MV-4-11 (cell line): Measurements from ENCODE around the gene SPNS2.

Experiments
- DNase-seq: peaks from one replicate; lab custom pipeline; 2025; lab: John Stamatoyannopoulos, UW

Gene SPNS2

DNA sequence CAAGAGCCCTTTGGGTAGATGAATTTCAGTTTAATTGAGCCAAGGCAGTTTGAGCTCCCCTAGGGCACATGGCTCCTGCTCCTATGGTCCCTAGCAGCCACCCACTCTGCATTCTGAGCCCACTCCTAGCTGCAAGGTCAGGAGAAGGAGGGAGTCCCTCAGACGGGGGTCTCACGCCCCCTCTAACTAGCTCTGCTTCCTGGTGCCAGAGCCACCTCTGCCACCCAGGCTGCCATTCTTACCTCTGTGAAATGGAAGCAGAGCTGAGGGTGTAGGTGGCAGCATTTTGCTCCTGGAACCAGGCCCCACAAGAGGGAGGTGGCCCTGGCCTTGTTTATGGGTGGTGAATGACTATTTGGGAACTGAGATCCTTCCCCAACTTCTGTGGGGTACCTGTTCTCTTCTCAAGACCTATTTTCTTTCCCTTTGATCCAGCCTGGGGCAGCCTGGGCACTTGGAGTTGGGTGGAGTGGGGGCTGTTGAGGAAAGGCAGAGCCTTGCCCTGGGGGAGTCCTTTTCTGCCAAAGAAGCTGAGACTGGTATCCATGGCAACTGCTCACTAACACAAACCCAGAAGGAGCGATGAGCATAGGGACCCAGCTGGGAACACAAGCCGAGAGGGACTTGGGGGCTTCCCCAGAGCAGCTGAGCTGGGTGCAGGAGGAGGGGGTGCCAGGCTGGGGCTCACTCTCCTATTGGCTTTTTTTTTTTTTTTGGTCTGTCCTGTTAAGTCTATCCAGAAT is 4.8 kb downstream of the SPNS2 start:
- DNase-seq: no peak

DNA sequence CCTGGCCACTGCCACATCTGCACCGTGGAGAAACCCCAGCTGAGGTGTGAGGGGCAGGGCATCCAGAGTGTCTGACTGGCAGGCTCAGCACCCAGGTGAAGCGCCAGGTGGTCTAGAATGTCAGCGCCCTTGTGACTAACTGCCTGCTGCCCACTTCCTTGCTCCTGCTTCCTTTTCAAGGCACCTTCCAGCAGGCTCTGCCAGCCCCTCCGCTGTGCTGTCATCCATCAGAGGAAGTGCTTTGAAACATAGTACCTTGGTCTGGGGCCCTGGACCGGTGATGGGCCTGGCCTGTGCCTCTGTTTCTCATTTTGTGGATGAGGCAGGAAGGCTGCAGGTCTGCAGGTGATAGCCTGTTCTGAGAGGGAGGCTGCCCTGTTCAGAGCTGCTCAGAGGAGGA is 5.5 kb downstream of the SPNS2 start:
- no peak for DNase-seq

DNA sequence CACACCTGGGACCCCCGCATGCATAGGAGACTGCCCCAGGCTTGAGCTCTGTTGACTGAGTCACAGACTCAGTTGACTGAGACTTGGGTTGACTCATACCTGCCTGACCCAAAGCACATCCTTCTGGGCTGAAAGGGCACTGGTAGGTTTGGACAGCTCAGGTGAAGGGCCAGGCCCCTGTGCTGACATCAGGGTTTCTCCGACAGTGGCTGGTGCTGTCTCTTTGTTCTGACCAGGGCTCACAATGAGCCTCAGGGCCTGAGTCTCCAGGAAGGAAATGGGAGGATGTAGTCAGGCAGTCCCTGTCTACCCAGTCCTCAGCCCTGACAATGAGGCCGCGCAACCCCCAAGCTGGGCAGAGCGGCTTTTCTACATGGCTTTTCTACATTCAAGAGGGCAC is 6.5 kb downstream of the SPNS2 start:
- no peak for DNase-seq

DNA sequence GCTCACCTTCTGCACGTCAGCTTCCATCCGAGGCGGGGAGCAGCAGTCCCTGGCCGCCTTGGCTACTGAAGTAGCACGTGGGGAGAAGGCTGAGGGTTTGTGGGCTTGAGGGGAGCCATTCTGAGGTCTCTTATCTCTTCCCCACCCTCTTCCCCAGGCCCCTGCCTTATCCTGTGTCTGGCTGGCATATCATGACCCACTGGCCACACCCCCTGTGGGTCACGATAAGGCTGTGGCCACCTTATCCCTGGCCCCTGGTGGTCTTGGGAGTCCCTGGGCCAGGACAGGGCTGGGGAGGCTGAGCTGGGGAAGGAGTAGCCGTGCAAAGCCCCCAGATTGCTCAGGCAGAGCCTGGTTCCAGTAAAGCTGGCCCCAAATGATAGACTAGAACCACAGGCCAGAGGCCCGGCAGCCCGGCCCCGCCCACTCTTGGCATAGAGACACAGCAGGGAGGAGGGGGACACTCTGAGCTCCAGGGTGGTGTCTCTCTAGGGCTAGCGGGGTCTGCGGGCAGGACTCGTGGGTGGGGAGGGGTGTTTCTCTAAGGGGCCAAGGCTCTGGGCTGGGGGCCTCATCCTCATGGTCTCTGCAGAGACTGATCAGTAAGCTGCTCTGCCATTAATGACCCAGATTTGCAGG is 7.6 kb downstream of the SPNS2 start:
- no peak for DNase-seq

DNA sequence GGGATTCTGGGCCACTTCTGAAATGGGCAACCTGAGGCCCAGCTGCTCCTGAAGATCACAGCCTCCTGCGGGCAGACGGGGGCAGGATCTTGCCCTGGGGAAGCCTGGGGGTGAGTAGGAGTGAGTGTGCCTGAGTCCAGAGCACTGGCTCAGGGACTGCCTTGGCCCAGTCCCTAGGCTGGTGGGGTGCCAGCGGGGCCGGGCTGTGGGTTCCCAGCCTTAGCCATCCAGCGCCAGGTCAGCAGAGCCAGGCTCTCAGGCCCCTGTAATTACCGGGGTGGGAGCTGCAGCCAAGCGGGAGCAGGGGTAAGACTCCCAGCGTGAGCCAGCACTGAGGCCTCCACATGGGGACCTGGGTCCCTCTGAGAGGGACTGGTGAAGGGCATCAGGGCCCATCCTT is 8.2 kb downstream of the SPNS2 start:
- DNase-seq: no peak

DNA sequence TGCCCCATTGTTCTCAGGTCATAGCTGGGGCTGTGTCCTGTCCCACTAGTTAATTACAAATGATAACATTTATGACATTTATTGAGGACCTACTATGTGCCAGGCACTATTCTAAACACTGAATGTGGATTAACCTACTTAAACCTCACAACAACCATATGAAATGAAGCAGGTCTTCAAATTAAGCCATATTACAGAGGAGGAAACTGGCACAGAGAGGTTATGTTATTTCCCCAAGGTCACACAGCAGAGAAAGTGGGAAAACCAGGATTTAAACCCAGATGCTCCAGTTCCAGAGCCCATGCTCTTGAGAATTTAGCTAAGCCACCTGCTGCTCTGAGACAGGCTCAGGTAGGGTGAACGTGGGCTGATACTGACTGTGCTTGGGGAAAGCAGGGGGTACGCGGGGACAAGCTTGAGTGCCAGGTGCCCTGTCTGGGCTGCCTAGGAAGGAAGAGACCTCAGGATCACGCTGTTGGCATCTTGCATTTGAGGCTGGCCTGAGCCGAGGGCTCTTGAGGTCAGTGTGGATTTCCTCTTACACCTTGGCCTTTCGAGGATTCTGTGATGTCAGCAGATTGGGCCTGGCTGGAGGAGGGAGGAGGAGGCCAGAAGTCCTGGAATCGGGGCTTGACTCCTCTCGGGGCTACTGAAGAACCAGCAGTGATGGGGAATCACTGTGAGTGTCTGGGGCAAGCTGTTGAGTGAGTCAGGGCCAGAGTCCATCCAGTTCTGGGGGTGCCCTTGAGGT is 8.9 kb downstream of the SPNS2 start:
- no peak for DNase-seq

DNA sequence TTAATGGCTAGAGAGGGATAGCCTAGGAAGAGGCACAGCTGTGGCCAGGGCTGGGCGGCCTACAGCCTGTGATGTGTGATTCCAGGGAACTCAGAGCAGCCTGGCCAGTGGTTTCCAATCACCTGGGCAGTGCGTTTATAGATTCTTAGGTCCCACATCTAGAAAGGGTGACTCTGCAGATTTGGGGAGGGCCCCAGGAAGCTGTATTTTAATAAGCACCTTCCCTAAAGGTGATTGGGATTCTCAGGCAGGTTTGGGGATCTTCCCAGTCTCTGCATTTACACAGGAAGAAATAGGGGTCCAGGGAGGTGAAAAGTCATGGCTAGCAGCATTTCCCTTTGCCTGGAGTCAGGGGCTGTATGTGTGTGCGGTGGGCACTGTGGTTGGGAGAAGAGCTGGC is 9.5 kb downstream of the SPNS2 start:
- no peak for DNase-seq

DNA sequence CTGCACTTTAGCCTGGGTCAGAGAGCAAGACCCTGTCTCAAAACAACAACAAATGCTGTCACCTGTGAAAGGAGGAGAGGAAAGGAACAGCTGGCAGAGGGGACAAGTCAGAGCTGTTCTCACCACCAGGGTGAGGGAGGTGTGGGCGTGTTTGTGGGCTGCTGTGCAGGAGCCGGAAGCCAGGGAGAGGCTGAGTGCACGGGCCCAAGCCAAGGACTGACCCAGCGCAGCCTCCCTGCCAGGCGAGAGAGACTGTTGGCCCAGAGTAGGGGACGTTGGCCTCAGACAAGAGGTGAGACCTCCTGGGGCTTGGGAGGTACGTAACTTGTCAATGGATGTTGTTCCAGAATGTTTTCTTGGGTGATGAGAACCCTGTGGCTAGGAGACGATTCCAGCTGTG is 10.7 kb downstream of the SPNS2 start:
- DNase-seq: peak; percentile 31

DNA sequence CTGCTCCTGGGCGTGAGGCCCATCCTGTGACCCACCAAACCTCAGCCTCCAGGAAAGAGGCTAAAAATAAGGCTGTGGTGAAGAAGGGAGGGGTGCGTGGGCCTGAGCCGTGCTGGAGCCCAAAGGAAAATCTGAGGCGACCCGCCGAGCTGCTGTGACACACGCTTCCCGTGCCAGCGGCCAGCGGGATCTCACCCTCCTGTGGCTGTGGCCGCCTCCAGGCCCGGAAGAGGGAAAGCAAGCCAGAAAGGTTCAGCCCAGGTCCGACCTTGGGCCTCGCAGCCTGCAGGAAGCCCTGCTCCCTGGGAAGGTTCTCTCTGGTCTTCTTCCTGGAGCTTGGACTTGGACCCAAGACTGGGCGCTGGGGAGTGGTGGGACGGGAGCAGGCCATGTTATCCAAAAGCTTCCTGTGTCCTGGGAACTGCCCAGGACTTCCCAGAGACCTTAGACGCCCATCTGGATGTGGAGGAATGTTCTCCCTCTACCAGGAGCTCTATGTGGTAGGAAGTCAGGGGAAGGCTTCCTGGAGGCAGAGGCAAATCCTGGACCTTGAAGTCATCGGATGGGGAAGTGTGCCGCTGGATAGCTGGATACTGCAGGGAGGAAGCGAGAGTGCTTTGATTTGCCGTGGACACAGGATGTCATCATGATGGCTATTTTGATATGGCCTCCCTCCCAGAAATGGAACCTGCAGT is 11.4 kb downstream of the SPNS2 start:
- DNase-seq: peak; percentile 45

DNA sequence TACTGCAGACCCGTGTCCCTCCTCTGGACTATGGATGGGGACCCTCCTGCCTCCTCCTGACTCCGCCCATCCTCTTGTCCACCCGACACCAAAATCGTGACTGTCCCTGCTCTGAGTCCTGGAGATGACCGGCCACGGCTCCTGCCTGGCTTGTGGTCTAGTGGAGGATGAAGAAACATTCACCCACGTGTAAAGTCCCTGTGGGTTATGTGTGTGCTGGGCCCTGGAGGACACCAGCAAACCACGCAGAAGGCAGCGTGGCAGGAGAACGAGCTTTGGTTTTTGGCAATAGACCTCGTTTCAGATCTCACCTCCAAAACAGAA is 11.9 kb downstream of the SPNS2 start:
- peak; percentile 45 for DNase-seq

DNA sequence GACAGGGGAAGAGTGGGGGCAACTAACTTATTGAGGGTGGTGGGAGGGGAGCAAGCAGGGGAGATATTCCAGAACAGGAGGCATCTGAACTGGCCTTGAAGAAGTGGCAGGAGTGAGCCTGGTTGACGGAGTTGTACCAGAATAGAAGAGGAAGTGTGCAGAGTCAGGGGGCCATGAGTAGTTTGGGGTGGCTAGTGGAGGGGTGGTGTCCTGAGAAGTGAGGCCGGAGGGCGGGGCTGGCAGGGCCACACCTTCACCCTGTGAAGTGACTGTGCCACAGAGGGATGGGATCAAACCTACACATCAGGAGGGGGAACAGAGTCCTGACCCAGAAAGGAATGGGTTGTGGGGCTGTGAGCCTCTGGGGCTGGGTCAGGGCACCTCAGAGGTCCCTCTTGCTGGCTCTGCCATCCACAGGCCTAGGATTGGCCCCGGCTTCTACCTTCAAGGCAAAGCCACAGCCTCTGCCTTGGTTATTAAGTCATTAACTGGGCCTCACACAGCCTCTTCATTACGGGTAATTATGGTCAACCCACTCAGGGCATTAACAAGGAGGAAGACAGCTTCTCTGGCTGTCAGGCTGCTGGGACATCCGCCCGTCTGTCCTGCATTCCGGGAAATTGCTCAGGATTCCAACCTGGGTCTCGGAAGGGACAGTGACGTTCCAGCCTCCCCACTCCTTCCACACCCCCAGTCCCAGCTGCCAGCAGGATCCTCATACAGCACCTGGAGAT is 12.7 kb downstream of the SPNS2 start:
- DNase-seq: peak; percentile 41

DNA sequence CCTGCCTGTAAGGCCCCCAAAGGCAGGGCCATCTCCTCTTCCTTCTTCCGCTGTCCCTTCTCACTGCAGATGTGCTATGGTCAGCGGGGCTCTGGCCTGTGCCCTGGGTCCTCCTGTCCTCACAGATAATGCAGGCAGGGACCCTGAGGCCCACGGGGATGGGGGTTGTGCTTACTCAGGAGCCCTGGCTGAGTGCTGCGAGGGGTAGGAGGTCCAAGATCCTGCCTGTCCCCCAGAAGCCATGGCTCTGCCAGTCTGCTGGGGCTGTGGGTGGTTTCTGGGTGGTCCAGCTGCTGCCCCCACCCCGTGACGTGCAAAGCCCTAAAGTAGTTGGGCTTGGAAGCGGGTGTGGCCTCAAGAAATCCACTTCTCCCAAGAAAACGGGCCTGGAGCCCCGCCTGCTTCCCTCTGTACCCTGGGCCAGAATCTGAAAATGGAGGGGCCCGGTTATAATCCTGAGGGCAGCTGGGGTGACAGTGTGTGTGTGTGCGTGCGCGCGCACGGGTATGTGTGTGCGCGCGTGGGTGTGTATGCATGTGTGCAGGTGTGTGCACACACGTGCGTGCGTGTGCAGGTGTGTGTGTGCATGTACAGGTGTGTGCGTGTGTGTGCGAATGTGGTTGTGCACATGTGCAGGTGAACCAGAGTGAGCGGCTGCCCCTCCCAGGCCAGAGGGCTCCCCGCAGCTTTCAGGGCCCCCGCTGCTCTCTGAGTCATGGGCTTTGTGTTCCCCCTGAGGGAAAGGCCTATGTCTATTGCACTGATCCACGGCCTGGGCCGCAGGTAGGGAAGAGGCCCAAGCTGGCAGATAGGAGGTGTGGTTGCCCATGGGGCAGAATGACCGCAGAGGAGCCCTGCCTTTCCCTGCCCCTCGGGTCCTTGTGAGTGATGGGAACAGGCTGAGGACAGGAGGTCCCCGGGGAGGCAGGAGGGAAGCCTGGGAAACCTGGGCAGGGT is 13.8 kb downstream of the SPNS2 start:
- DNase-seq: no peak

DNA sequence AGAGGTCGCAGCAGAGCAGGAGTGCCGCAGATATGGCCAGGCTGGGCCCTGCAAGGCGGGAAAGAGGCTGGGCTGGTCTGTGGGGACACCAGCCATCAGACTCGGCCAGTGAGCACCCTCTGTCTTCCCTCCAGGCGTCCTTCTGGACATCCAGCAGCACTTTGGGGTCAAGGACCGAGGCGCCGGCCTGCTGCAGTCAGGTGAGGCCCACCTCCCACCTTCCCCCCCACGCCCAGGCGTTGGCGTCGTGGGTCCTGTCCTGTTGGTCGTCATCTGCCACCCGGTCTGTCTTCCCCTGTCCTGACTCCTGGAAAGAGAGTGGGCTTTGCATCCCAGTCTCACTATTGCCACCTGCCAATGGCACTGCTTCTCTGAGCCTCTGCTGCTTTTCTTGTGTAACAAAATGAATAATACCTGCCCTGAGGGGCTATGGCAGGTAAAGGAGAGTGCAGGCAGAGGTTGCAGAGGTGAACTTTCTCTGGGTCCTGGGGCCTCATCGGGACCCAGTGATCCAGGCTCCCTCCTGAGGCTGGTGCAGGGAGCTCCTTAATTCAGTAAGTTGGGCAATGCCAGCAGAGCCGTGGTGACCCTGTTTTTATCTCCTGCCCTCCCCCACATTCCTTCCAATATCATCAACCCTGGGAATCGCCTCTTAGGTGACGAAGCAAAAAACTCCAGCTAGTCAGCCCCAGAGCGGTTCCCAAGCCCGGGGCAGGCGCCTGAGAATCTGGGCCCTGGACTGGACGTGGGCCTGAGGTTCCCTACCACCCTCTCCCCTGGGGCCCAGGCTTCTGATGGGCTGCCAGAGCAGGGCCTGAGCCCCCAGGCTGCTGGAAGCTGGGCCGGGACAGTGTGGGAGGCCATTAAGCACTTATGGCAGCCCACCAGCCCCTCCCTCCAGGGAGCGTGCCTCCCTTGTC is 14.7 kb downstream of the SPNS2 start:
- no peak for DNase-seq

DNA sequence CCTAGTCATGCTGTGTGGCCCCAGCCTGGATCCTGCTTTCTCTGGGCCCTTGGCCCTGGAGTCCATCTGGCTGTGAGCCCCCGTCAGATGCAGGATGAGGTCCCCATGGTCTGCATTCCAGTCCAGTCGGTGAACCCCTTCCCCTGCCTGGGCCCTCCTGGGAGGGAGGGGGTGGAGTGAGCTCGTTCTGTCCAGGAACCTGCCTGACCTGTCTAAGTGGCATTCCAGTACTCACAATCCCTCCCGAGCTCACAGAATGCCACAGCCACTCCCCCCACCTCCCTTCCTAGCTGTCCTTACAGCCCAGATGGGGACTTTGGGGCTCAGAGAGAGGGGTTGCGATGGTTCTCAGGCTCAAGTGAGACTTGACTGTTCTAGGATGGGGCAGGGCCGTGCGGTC is 15.5 kb downstream of the SPNS2 start:
- DNase-seq: no peak

DNA sequence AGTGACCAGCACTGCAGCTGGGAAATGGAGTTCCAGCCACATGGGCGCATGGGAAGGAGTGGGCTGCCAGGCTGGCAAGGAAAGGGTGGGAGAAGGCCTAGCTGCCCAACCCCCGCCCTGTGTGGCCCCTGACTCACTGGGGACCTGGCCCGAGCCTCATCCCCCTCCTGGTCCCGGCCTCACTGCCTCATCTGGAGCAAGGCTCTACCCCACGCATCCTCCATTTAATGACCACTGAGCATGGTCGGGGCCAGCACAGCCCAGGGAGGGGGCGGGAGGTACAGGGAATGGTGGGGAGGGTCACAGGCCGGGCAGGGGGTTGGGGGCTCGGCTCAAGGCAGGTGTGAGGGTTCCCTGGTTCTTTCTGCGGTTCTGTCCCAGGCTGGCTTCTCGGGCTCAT is 16.1 kb downstream of the SPNS2 start:
- DNase-seq: no peak

DNA sequence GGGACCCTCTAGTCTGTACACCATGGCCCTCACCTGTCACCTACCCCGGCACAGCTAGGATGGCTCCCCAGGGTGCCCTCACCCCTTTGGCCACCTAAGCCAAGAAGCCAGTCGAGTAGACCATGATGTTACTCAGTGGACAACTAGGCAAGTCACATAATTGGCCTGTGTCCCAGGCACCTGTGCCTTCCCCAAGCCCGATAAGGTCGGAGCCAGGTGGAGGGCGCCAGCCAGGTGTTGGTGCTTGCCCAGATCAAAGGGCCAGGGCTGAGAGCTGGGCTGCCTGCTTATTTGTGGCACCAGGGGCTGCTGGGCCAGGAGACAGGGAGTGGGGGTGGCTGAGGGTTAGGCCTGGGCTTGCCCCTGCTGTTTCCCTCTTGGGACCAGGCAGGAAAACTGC is 16.8 kb downstream of the SPNS2 start:
- DNase-seq: no peak

DNA sequence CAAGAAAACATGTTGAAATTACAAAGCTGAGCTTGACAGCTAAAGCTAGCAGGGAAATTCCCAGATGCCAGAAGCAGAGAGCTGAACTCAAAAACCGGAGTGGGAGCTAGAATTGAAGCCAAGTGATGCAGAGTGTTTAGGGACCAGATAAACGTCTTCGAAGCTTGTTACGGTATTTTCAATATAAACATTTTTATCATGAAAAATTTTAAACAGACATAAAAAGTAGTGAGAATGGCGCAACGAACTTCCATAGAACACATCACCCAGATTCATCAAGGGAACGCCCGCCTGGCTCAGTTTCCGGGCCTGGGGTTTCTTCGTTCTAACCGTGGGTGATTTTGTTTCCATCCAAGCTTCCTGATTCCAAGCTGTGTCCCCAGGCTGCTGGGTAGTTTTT is 18.1 kb downstream of the SPNS2 start:
- DNase-seq: no peak

DNA sequence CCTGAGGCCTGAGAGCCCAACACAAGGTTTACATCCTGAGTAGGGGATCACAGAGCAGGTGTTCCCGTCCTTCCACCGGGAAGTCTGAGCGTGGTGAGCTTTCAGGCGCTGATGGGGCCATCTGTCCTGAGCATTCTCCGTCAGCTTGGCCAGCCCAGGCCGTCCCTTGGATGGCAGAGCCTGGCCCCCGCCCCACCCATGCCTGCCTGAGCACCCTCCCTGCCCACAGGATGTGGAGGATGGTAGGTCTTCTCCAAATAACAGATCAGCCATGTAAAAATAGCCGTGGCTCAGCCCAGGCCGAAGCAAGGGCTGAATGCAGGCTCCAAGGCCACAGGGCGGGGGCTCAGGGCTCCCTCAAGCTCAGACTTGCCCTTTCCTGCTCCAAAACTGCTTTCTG is 20.2 kb downstream of the SPNS2 start:
- peak; percentile 18 for DNase-seq

DNA sequence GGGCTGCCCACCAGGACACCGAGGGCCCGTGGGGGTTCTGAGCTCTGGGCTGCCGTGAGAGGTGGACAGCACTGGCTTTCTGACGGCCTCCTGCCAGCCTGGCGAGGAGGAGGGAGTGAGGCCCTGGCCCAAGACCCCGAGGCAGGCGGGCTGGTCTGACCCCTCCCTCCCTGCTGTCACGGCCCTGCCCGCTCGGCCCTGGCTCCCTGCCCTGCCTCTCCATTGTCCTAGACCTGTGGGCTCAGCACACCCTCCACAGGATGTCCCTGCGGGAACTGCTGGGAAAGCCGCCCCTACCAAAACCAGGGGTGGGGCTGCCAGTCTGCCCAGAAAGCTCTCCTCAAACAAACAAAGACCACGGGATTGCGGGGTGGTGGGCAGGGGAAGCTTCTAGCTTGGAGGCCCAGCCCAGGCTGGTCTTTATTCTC is 20.7 kb downstream of the SPNS2 start:
- no peak for DNase-seq
